Fibroblast of lung (primary cell): ENCODE measurements around the gene ASRGL1. TPM values are rescaled to one million over a fixed set of nuclear protein-coding genes. Genes with fewer than 3 reads are reported as not detected.
A peak's percentile ranks its signal among the peaks of the same experiment; 100 is the strongest.

Experiments used
- DNase-seq, 2 donors: peaks; one replicate each; pipeline versions ENCODE4 v3.0.0 to v3.0.0-alpha.2; 2010; ENCODE audit warnings: low read depth in 2 of 2
- H2AFZ ChIP-seq: 2 replicates; pipeline ENCODE4 v1.5.1; 2012; ENCODE audit warnings: low read length, control low read depth, inconsistent platforms
- H3K27ac ChIP-seq: 2 replicates; pipeline ENCODE4 v1.5.1; 2011; ENCODE audit warnings: low read length, control low read depth; ENCODE audit not compliant: insufficient read depth
- H3K27me3 ChIP-seq: 2 replicates; pipeline ENCODE4 v1.5.1; 2011; ENCODE audit warnings: mild to moderate bottlenecking, low read length; ENCODE audit not compliant: control insufficient read depth, insufficient read depth
- H3K36me3 ChIP-seq: 2 replicates; pipeline ENCODE4 v1.5.1; 2011; ENCODE audit warnings: low read length; ENCODE audit not compliant: control insufficient read depth, insufficient read depth
- H3K4me1 ChIP-seq: 2 replicates; pipeline ENCODE4 v1.5.1; 2011; ENCODE audit warnings: low read length; ENCODE audit not compliant: control insufficient read depth, insufficient read depth; ENCODE audit errors: extremely low read depth
- H3K4me2 ChIP-seq: 2 replicates; pipeline ENCODE4 v1.5.1; 2011; ENCODE audit warnings: low read length, control low read depth; ENCODE audit not compliant: insufficient read depth; ENCODE audit errors: extremely low read depth
- H3K4me3 ChIP-seq, 4 experiments: fragments of 200-600 bp in 1 of 4; sonication (generic) in 1 of 4; replicated peaks in 1 of 4; 2 replicates each; pipeline ENCODE4 v1.5.1; 2011 to 2016; ENCODE audit warnings: low read length in 4 of 4, low read depth in 3 of 4, mild to moderate bottlenecking in 3 of 4, control low read depth in 2 of 4, inconsistent platforms in 1 of 4, mixed read lengths in 1 of 4; ENCODE audit not compliant: insufficient read depth in 1 of 4; ENCODE audit errors: control extremely low read depth in 1 of 4
- H3K79me2 ChIP-seq: 2 replicates; pipeline ENCODE4 v1.5.1; 2012; ENCODE audit warnings: mild to moderate bottlenecking, low read length, inconsistent platforms; ENCODE audit not compliant: control insufficient read depth, insufficient read depth
- H3K9ac ChIP-seq: 2 replicates; pipeline ENCODE4 v1.5.1; 2011; ENCODE audit warnings: mild to moderate bottlenecking, low read length, control low read depth; ENCODE audit not compliant: insufficient read depth
- H3K9me3 ChIP-seq: 2 replicates; pipeline ENCODE4 v1.5.1; 2012; ENCODE audit warnings: low read depth, low read length; ENCODE audit not compliant: control insufficient read depth, insufficient read depth
- H4K20me1 ChIP-seq: 2 replicates; pipeline ENCODE4 v1.5.1; 2011; ENCODE audit warnings: low read length; ENCODE audit not compliant: control insufficient read depth, insufficient read depth; ENCODE audit errors: extremely low read depth
- CTCF ChIP-seq, 2 donors: IDR thresholded peaks in 1 of 2; conservative IDR thresholded peaks in 1 of 2; 1 replicate in 1 of 2; 2 replicates in 1 of 2; pipeline ENCODE4 v1.5.1; 2011 to 2012; ENCODE audit warnings: low read length in 2 of 2, control low read depth in 1 of 2, inconsistent platforms in 1 of 2, low read depth in 1 of 2, mild to moderate bottlenecking in 1 of 2
- EZH2 ChIP-seq: IDR thresholded peaks from 2 replicates; pipeline ENCODE4 v1.5.1; 2012; ENCODE audit warnings: low read length, control low read depth, mild to moderate bottlenecking; ENCODE audit errors: missing control alignments
- polyA plus RNA-seq, 2 donors: library from polyadenylated mRNA; depleted of rRNA in 1 of 2; stranded (reverse) in 1 of 2; unstranded in 1 of 2; fragments of >200 nt; gene quantifications; 2 replicates each; pipeline ENCODE4 v1.2.1, GENCODE V29; 2011 to 2012; ENCODE audit warnings: missing spikeins in 1 of 2
- total RNA-seq: library from RNA; depleted of rRNA; stranded (reverse); fragments of >200 nt; gene quantifications from 2 replicates; pipeline ENCODE4 v1.2.1, GENCODE V29; 2014

Gene ASRGL1
- total and polyA plus RNA-seq, 2 donors (not counting 1 experiment from before 2014, with no cell fraction given) = under 0.01 to 0.22 TPM

DNA sequence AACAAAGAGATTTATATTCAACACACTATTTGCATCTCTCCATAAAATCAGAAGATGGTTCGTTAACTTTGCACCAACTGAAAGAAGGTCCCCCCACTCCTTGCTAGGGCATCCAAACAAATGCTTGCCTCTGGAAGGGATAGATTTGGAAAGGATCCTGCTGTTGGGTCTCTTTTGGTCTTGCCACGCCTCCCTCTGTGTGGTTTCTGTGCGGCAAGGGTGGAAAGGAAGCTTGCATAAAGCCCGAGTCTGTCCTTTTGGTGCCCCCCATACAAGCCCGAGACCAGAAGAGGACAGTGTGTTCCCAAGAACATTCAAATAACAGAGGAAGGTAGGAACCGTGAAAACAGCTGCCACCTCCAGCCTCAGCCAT is 96.6 kb downstream of the ASRGL1 start:
- no peak overlapping the region for H3K27ac ChIP-seq
- TF ChIP-seq EZH2 (no peak), CTCF (conservative IDR thresholded peaks at IDR 0.05 in 1 of 2, IDR thresholded peaks at IDR 0.05 in 1 of 2; ENCODE audit: low read depth in 1 of 2, low read length in 2 of 2) (no peak)

DNA sequence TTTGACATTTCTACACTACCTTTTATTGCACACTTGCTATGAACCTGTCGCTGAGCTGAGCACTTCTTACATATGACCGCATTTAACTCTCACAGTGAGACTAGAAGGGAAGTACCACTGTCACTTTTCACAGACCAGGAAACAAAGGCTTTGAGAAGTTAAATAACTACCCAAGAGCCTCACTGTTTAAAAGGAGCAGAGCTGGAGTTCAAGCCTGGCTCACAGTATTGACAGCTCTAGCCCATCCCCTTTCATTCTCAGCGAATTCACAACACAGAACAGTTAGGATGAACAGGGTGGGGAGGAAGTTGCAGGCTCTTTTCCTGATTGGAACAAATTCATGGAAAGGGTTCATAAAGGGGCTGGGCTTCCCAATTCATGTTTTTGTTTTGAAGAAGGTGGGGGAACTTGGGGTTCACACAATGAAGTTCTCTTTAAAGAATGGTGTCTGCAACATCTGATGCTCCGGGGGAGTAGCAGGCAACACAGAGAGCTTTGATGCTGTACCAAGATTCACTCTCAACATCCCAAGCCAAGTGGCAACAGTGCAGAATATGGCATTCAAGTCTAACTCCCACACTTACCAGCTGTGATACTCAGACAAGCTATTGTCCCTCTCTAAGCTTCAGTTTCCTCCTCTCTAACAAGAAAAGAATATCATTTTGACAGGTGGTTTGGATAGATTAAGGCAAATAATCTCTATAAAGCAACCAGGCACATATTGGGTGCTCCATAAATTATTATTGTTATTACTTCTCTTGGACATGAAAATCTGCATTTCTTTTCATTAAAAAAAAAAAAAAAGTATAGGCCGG is 98.8 kb downstream of the ASRGL1 start:
- Histone ChIP-seq H2AFZ (no peak overlapping the region), H3K79me2 (no peaks in the 10 kb centered on the region), H4K20me1 (no peaks in the 10 kb centered on the region), H3K27ac (no peak overlapping the region), H3K9ac (no peak overlapping the region), H3K4me1 (peaks cover 24% of the 10 kb centered on the region), H3K4me2 (no peak overlapping the region), H3K4me3 (no peak overlapping the region), H3K36me3 (no peaks in the 10 kb centered on the region), H3K9me3 (no peaks in the 10 kb centered on the region), H3K27me3 (no peaks in the 10 kb centered on the region)
- no peak for DNase-seq
- TF ChIP-seq EZH2 (no peak), CTCF (conservative IDR thresholded peaks at IDR 0.05 in 1 of 2, IDR thresholded peaks at IDR 0.05 in 1 of 2; ENCODE audit: low read depth in 1 of 2, low read length in 2 of 2) (no peak)

More for the DNA sequence above, 96.6 kb downstream of the ASRGL1 start:
- peaks cover 22% of the 10 kb centered on the region for H3K4me1 ChIP-seq
- no peak overlapping the region for H3K9ac ChIP-seq
- H3K4me3 ChIP-seq = no peak overlapping the region
- no peaks in the 10 kb centered on the region for H4K20me1 ChIP-seq
- no peaks in the 10 kb centered on the region for H3K27me3 ChIP-seq
- H3K4me2 ChIP-seq = peak overlapping the region; percentile 37
- H3K9me3 ChIP-seq = no peaks in the 10 kb centered on the region
- H3K79me2 ChIP-seq = no peaks in the 10 kb centered on the region
- no peaks in the 10 kb centered on the region for H3K36me3 ChIP-seq
- DNase-seq = no peak
- H2AFZ ChIP-seq = peak overlapping the region; percentile 37

DNA sequence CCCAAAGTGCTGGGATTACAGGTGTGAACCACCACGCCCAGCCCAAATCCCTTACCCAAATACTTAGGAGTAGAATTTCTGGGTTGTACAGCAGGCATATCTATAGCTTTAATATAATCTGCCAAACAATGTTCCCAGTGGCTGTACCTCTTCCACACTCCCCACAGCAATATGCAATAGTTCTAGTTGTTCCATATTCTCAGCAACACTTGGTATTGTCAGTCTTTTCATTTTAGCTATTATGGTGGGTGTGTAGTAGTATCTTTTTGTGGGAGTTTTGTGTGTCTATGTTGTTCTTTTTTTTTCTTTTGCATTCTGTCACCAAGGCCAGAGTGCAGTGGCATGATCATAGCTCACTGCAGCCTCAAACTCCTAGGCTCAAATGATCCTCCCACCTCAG is 100.4 kb downstream of the ASRGL1 start:
- H3K27ac ChIP-seq = no peak overlapping the region
- H4K20me1 ChIP-seq = no peaks in the 10 kb centered on the region
- no peaks in the 10 kb centered on the region for H3K27me3 ChIP-seq
- H3K36me3 ChIP-seq = no peaks in the 10 kb centered on the region
- no peaks in the 10 kb centered on the region for H3K9me3 ChIP-seq
- H2AFZ ChIP-seq = no peak overlapping the region
- DNase-seq = no peak
- TF ChIP-seq EZH2 = no peak
- no peak for TF ChIP-seq CTCF (conservative IDR thresholded peaks at IDR 0.05 in 1 of 2, IDR thresholded peaks at IDR 0.05 in 1 of 2; ENCODE audit: low read depth in 1 of 2, low read length in 2 of 2)
- no peak overlapping the region for H3K9ac ChIP-seq
- H3K79me2 ChIP-seq = no peaks in the 10 kb centered on the region
- no peak overlapping the region for H3K4me3 ChIP-seq
- H3K4me2 ChIP-seq = no peak overlapping the region
- peaks cover 17% of the 10 kb centered on the region for H3K4me1 ChIP-seq
